Aorta (tissue), 4 donors: ENCODE data around the gene SLCO4A1. TPM values are rescaled to one million over a fixed set of nuclear protein-coding genes. Genes with fewer than 3 reads are reported as not detected.

Experiments
- polyA plus RNA-seq, 2 donors: library from polyadenylated mRNA; stranded (reverse); fragments of 200-250 nt; gene quantifications; one replicate each; pipeline ENCODE4 v1.2.3, GENCODE V29; 2013
- total RNA-seq, 2 donors: library from RNA; stranded (reverse); fragmentation: NEBNext Ultra II Directional; extraction: Animal tissue kit (Norgen Biotek cat#: 25700); gene quantifications; one replicate each; pipeline ENCODE4 v1.2.1, GENCODE V29; 2021
- donor health status: healthy with polysubstance abuse.
- donor health status: Bipolar disorder and iron deficiency.
- donor health status: DM: no; HTN: no; CAD: no.
- donor health status: DM: yes; HTN: yes; CAD: no.

SLCO4A1 gene
- total and polyA plus RNA-seq, 4 donors, result 1.0 to 14.6 (median 9.0) TPM

Other genes with a start within 250 kb of the SLCO4A1 start
- gene CABLES2, start 235.2 kb upstream of the SLCO4A1 start, total RNA-seq, result 1 to 10 TPM; 3.0 to 4.2 TPM
- 1 to 10 TPM; 1.8 to 2.1 TPM for gene CABLES2, start 235.2 kb upstream of the SLCO4A1 start, polyA plus RNA-seq
- not detected for gene RBBP8NL, start 215.0 kb upstream of the SLCO4A1 start, total RNA-seq
- 1 to 10 TPM in 1 of 2 donors, not detected in 1; 1.6 TPM for gene RBBP8NL, start 215.0 kb upstream of the SLCO4A1 start, polyA plus RNA-seq
- gene GATA5, start 166.5 kb upstream of the SLCO4A1 start, total RNA-seq, result 1 to 10 TPM in 1 of 2 donors, under 1 TPM in 1; 0.16 to 1.6 TPM
- 1 to 10 TPM in 1 of 2 donors, under 1 TPM in 1; 0.28 to 3.5 TPM for gene GATA5, start 166.5 kb upstream of the SLCO4A1 start, polyA plus RNA-seq
- gene NTSR1, start 66.3 kb downstream of the SLCO4A1 start, total RNA-seq, result not detected
- gene NTSR1, start 66.3 kb downstream of the SLCO4A1 start, polyA plus RNA-seq, result not detected
- gene MRGBP, start 154.0 kb downstream of the SLCO4A1 start, total RNA-seq, result 1 to 10 TPM; 7.5 to 7.6 TPM
- gene MRGBP, start 154.0 kb downstream of the SLCO4A1 start, polyA plus RNA-seq, result 1 to 10 TPM; 4.0 to 7.8 TPM
- 10 to 100 TPM; 31.7 to 42.6 TPM for gene OGFR, start 162.3 kb downstream of the SLCO4A1 start, total RNA-seq
- 10 to 100 TPM; 18.5 to 58.8 TPM for gene OGFR, start 162.3 kb downstream of the SLCO4A1 start, polyA plus RNA-seq
- 1 to 10 TPM; 1.5 to 6.5 TPM for gene COL9A3, start 174.5 kb downstream of the SLCO4A1 start, total RNA-seq
- gene COL9A3, start 174.5 kb downstream of the SLCO4A1 start, polyA plus RNA-seq, result under 1 TPM; 0.13 to 0.77 TPM
- 10 to 100 TPM in 1 of 2 donors, 1 to 10 TPM in 1; 4.9 to 10.7 TPM for gene TCFL5, start 219.3 kb downstream of the SLCO4A1 start, total RNA-seq
- 1 to 10 TPM; 4.5 TPM for gene TCFL5, start 219.3 kb downstream of the SLCO4A1 start, polyA plus RNA-seq